Fibroblast of skin of right biceps (primary cell): ENCODE measurements around the gene PRKACA.

Experiments used
- DNase-seq: peaks from one replicate; pipeline ENCODE4 v3.0.0-alpha.2; 2013

PRKACA gene

GRCh38 chr19:14116525-14116917, 1.0 kb downstream of the PRKACA start:
- DNase-seq = no peak

GRCh38 chr19:14115756-14116155, 1.8 kb downstream of the PRKACA start:
- no peak for DNase-seq

- no peak for DNase-seq
Observed at GRCh38 chr19:14114854-14115253, 2.7 kb downstream of the PRKACA start.

- no peak for DNase-seq
Observed at GRCh38 chr19:14114439-14114838, 3.1 kb downstream of the PRKACA start.

GRCh38 chr19:14113762-14114414, 3.7 kb downstream of the PRKACA start:
- DNase-seq = no peak

GRCh38 chr19:14112809-14113385, 4.7 kb downstream of the PRKACA start:
- no peak for DNase-seq

- no peak for DNase-seq
Observed at GRCh38 chr19:14112051-14112808, 5.3 kb downstream of the PRKACA start.

GRCh38 chr19:14111486-14111885, 6.1 kb downstream of the PRKACA start:
- no peak for DNase-seq

GRCh38 chr19:14110650-14111049, 6.9 kb downstream of the PRKACA start:
- DNase-seq = no peak

GRCh38 chr19:14107581-14108461, 9.7 kb downstream of the PRKACA start:
- no peak for DNase-seq

GRCh38 chr19:14106840-14107239, 10.7 kb downstream of the PRKACA start:
- no peak for DNase-seq

- DNase-seq = no peak
Observed at GRCh38 chr19:14105680-14106079, 11.9 kb downstream of the PRKACA start.

GRCh38 chr19:14103310-14103709, 14.3 kb downstream of the PRKACA start:
- DNase-seq = no peak

- no peak for DNase-seq
Observed at GRCh38 chr19:14102756-14103155, 14.8 kb downstream of the PRKACA start.

- no peak for DNase-seq
Observed at GRCh38 chr19:14102102-14102696, 15.4 kb downstream of the PRKACA start.

- DNase-seq = no peak
Observed at GRCh38 chr19:14101003-14101545, 16.5 kb downstream of the PRKACA start.

GRCh38 chr19:14097532-14098151, 19.9 kb downstream of the PRKACA start:
- DNase-seq = no peak

GRCh38 chr19:14096272-14096992, 21.1 kb downstream of the PRKACA start:
- no peak for DNase-seq

- no peak for DNase-seq
Observed at GRCh38 chr19:14094854-14095253, 22.7 kb downstream of the PRKACA start.

GRCh38 chr19:14093117-14093823, 24.3 kb downstream of the PRKACA start:
- DNase-seq = no peak
